ENCODE data around the gene ANKRD22.

The ANKRD22 gene

DNA sequence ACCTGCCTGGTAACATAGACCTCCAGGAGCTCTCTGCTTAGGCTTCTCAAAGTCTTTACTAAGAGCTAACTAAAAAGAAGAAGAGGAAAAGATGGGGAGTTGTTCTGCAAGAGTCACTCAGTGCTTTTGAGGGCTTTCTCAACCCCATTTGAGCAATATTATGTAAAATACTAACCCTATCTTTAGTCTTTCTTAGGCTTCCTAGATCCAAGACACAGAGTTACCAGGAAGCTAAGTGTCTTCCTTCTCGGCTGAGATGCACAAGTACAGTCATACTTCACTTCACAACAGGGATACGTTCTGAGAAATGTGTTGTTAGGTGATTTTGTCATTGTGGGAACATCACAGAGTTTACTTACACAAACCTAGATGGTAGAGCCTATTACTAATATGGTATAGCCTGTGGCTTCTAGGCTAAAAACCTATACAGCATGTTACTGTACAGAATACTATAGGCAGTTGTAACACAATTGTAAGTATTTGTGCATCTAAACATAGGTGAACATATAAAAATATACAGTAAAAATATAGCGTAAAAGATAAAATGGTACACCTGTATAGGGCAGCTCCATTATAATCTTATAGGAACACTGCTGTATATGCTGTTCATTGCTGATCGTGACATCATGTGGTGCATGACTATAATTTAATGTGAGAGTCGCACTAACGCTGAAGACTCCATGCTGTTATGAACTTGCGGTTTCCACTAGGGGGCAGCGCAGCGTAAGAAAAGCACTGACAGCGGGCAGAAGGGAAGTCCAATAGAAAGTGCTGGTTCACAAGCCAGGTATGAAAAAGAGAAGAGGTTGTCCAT, 16.3 kb downstream of the ANKRD22 start:
- DNase-seq (ENCODE audit: low read depth in 2 of 2): peak; percentile 76 to 86

DNA sequence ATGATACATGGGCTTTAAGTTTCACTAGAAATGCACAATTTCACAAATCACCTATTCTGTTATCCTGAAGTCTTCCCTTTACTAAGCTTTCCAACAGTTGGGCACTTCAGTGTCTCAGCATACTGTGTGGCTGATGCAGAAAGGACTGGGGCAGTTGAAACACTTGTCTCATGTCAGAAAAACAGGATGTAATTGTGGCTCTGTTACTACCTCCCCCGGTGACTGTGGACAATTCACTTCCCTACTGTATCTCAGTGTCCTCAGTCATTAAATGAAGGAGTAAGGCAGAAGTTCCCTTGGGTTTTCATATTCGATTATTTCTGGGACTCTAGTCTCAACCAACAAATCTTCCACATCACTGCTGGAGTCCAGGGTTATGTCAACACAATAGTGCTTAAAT, 17.9 kb downstream of the ANKRD22 start:
- no peak for DNase-seq (ENCODE audit: low read depth in 2 of 2)

DNA sequence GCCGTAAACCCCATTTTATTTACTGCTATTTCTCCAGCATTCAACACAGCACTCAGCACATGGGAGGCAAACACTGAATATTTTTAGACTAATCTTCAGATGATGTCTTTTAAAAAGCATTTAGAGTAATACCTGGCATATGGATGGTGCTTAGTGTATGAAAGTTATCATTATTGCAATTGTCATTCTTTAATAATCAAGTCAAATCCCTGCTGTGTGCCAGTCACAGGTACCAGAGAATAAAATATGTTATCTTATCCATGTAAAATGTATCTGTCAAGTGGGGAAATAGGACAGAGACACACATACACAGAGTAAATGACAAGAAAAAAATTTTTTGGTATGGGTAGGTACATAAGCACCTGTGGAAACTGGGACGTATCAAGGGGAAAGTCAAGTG, 18.5 kb downstream of the ANKRD22 start:
- DNase-seq (ENCODE audit: low read depth in 2 of 2): no peak

- no peak for DNase-seq (ENCODE audit: low read depth in 2 of 2)
Measured at GRCh38 chr10:88832376-88832775, 19.3 kb downstream of the ANKRD22 start.

DNA sequence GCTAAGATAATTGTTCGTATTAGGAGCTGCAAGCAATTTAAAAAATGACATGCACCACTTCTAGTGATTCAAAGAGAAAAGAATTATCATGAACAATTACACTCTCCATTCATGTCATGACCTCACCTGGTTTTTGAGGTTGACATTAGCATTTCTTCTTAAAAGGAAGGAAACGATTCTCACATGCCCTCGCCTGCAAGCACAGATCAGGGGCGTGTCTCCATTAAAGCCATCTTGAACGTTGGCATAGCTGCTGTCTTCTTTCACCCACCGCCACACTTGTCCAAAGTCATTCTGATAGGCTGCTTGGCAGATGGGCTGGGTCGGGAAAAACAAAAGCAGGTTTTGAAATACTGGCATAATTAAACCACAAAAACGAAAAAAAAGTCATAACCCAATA, 19.9 kb downstream of the ANKRD22 start:
- no peak for DNase-seq (ENCODE audit: low read depth in 2 of 2)

GRCh38 chr10:88830643-88831268, 20.9 kb downstream of the ANKRD22 start:
- no peak for DNase-seq (ENCODE audit: low read depth in 2 of 2)

DNA sequence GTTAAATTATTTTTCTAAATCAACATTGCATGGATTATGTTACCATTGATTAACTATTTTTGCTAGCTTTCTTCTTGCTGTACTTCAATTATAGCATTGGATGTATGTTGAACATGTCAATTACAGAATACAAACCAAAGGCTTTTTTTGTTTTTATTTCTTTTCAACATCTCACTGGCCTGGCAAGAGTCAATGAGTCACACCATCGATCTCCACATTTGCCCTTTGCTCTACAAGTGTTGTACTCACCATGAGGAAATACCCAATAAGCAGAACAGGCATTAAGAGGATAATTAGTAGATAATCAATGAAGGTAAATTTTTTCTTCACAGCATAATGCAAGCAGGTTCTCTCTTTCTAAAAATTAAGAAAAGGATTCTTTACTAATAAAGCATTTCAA, 23.3 kb downstream of the ANKRD22 start:
- no peak for DNase-seq (ENCODE audit: low read depth in 2 of 2)

DNA sequence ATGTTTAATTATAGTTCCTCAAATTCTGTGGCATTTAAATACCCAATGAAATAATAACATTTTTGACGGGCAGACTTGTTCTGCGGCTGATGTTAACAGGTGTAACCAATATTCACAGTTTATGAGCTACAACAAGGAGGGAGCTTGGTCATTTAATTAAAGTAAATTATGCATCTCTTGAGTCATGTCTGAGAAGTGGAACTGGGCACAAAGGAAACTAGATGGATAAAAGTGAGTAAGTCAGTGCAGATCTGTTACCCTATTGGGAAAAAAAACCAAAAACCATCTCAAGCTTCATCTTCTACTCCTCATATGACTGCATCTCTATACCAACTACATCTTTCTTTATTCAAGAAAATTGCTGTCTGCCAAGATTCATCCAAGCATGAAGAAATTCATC, 24.0 kb downstream of the ANKRD22 start:
- no peak for DNase-seq (ENCODE audit: low read depth in 2 of 2)

DNA sequence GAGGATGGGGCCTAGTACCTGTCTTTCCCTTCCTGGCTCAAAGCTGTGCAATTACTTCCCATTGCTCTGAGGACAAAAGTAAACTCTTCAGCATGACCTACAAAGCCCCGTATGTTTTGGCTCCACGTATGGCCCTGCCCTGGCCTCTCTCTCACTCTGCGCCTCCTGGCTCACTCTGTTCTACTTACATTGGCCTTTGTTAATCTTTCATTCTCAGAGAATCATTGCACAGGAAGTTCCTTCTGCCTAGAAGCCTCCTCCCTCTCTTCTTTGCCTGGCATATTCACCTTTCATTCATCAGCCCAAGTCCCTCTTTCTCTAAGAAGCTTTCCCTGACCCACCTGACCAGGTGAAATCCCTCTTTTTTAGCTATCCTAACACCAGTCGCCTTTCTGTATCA, 25.3 kb downstream of the ANKRD22 start:
- no peak for DNase-seq (ENCODE audit: low read depth in 2 of 2)

DNA sequence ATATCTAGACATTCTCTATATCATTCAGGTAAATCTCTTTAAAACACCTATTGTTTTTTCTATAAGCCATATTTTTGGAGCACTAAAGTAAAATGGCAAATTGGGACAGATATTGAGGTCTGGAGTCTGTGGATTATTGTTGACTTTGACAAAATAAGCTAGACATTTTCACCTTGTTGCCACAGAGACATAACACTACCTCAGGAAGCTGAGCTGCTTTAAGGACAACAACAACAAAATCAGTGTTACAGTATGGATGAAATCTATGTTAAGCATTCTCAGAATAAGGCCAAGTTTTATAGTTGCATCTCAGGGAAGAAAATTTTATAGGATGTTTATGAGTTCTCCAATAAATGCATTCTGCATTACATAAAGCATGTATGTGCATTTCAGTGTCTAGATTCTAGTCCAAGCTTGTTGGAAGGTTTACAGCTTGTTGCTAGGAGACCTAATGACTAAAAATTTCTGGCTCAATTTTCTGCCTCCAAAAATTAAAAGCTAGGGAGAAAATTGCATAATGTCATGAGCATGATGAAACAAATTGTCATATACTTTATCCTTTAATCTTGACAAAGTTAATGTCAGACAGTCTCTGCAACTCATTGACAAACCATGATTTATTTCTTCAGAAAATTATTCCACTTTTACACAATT, 30.8 kb downstream of the ANKRD22 start:
- no peak for DNase-seq (ENCODE audit: low read depth in 2 of 2)

- no peak for DNase-seq (ENCODE audit: low read depth in 2 of 2)
Measured at GRCh38 chr10:88819290-88819689, 32.4 kb downstream of the ANKRD22 start.

DNA sequence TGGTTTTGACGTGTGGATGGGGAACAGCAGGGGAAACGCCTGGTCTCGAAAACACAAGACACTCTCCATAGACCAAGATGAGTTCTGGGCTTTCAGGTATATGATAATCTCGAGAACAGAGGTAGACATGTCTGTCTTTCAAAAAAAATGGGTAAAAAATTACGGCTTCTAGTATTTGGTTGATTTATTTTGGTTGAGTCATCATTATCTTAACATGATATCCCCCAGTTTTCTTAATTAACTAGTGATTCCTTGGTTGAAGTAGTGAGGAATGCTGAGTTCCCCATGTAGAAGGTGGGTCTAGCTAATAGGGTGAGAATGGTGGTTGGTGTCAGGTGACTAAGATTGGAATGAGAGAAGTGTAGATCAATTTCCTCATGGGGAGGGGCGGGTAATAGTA, 38.4 kb downstream of the ANKRD22 start:
- DNase-seq (ENCODE audit: low read depth in 2 of 2): no peak

GRCh38 chr10:88810196-88810961, 41.3 kb downstream of the ANKRD22 start:
- no peak for DNase-seq (ENCODE audit: low read depth in 2 of 2)

GRCh38 chr10:88809621-88810020, 42.0 kb downstream of the ANKRD22 start:
- no peak for DNase-seq (ENCODE audit: low read depth in 2 of 2)

DNA sequence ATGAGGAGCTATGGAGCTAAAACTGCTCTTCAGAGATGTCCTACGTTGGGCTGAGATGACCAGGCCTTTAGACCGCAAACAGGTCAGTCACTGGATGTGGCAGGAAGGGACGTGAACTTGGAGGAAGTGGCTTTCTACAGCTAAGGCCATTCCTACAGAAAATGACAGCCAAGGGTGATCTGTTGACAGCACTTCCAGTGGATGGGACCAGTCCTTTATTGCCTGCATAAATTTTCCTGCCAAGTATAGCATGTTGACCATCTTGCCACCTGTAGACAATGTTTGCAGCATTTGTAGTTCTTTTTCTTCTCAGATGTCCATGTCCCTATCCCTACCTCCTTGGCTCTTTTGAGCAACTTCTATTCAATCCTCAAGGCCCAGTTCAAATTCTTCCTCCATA, 45.7 kb downstream of the ANKRD22 start:
- no peak for DNase-seq (ENCODE audit: low read depth in 2 of 2)

DNA sequence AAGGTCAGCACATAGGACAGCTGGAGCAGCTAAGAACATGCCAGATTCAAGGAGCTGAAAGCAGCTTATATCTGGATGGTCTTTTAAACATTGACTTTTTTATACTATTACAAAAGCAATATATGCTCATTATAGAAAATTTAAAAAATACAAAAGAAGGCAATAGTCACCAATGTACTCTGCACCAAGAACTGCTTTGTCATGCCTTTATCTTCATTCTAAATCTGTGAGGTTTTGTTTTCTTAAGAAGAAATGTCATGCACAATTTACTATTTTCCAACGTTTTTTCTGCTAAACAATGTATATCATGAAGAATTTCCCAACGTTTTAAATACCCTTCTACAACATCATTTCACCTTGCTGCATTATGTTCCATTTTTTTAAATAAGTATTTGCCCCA, 46.3 kb downstream of the ANKRD22 start:
- no peak for DNase-seq (ENCODE audit: low read depth in 2 of 2)

GRCh38 chr10:88804083-88804812, 47.4 kb downstream of the ANKRD22 start:
- no peak for DNase-seq (ENCODE audit: low read depth in 2 of 2)

DNA sequence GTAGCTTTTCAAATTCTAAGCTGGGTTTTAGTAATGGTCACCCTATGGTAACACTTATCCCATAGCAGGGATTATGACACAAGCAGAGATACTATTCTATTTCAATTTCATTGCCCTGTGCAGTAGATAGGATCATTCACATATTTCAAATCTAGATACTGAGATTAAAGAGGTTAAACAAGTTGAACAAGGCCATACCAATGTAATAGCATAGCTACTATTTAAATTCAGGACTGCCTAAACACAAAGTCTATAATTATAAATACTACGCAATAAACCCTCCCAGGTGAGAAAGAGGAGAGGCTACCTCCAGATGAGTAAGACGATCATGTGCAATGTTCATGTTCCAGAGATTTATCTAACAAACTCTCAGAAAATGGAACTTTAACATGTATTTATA, 48.0 kb downstream of the ANKRD22 start:
- no peak for DNase-seq (ENCODE audit: low read depth in 2 of 2)

GRCh38 chr10:88802523-88803285, 48.9 kb downstream of the ANKRD22 start, which contains the start of gene LIPM:
LIPM (plus strand) TSS chr10:88802730; CDS start chr10:88802897, 167 bp downstream.
- DNase-seq (ENCODE audit: low read depth in 2 of 2): no peak
